CD1c-positive myeloid dendritic cell (primary cell): ENCODE measurements around the gene ZRANB1.

Source experiments
- DNase-seq: peaks from one replicate; pipeline ENCODE4 v3.0.0-alpha.2; 2016; ENCODE audit errors: extremely low spot score

ZRANB1 gene

DNA sequence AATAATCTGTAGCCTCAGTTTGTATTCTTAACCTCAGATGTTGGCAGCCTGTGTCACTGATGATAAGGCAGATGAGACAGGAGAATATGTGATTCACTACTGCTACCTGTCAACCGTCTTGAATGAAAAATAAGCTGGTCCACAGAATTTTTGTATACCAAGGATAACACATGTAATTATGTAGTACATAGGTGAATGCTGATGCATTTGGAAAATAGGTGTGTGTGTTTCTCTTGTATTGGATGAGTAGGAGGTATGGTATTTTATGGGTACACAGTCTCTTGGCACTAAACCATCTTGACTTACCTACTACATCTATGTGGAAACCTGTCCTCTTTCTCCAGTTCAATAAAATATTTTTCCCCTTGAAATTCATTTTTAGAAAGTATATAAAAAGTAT is 20.7 kb upstream of the ZRANB1 start:
- DNase-seq: no peak

DNA sequence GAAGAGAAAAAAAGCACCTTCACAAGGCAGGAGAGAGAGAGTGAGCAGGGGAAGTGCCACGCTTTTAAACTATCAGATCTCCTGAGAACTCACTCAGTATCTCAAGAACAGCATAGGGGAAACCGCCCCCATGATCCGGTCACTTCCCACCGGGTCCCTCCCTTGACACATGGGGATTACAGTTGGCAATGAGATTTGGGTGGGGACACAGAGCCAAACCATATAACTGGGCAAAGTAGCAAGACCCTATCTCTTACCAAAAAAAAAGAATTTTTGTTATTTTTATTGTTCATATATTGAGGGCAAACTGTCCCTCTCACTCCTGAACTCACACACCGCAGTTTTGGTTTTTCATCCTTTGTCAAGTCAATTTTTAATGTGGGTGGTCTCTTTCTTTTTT is 18.2 kb upstream of the ZRANB1 start:
- no peak for DNase-seq

DNA sequence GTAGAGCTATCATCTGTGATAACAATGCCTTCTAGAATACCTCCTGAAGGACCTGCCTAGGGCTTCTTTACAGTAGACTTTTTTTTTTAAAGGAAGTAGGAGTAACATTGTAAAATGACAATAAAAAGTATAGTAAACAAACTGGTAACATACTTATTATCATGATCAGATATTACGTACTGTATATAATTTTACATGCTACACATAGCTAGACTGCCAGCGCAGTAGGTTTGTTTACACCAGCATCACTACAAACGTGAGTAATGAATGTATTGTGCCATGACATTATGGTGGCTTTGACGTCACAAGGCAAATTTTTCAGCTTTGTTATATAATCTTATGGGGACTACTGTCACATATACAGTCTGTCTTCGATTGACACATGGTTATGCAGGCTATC is 15.4 kb upstream of the ZRANB1 start:
- no peak for DNase-seq

DNA sequence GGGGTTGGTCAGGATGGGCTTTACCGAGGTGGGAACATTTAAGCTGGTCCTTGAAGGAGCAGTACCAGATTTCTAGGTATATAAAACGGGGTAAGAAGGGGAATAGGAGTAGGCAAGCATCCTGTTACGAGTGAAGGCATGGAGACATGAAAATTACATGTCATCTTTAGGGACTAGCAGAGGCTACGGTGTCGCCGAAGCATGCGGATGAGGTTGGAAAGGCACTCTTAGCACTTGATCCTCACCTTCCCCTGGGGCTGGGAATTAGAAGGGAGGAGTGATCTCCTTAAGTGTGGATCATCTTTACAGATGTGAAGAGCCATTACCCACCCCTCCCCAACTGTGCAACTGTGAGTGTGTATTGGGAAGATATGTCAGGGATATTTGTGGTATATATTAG is 13.8 kb upstream of the ZRANB1 start:
- no peak for DNase-seq

DNA sequence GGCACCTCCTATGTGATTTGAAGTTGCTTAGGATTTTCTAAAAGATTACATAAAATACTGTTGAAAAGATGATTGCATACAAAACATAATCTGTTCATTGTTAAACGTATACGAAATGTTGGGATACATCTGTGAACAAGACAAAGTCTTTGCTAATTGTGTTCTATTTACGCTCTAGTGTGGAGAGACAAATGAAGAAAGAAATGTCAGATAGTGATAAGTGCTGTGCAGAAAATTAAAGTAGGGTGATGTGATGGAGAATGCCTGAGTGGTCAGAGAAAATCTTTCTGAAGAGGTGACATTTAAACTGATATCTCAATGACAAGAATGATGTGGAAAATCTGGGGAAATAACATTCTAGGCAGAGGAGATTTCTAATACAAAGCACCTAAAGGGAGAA is 13.4 kb upstream of the ZRANB1 start:
- no peak for DNase-seq

DNA sequence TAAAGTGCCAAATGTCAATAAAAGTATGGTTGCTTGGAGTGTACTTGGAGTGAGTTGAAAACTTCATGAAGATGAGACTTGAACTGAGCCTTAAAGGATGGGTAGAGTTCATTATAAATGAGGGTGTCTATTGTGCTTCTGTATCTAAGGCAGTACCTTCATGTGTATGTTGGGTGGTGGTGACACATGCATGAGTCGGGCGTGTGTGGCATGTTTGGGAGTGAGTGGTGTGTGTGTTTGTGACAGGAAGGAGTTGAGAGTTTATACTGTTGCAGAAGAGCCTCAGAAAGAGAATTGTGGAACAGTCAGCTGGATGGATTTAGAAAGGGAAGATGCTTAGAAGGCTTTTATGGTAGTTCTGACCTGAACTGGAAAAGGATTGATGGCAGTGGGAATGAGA is 6.0 kb upstream of the ZRANB1 start:
- no peak for DNase-seq

DNA sequence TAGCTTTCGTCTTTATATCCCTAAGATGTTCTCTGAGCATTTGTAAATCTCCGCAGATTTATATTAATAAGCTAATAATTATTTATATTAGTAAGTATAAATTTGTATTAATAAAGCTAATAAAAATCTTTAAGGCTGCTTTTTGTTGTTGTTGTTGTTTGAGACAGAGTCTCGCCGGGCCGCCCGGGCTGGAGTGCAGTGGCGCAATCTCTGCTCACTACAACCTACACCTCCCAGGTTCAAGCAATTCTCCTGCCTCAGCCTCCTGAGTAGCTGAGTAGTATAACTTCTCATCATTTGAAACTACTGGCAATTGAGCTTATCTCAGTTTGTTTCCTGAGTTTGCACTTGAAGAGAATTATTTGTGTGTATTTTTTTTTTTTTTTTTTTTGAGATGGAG is 5.1 kb upstream of the ZRANB1 start:
- DNase-seq: no peak

DNA sequence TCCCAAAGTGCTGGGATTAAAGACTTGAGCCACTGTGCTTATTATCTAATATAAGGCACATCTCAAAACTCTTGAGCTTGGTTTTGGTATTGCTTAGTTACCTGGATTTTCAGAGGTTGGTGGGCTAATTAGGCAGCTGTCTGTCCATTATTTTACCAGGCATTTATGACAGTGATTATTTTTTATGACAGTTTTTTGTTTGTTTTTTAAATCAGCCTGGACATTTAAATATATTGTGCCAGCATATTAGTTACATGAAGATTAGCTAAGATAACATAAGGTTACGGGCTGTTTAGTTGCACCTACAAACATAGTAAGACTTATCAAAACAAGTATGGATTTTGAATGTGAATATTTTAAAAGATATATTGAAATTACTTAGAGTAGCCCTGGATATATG is 2.6 kb upstream of the ZRANB1 start:
- DNase-seq: no peak

DNA sequence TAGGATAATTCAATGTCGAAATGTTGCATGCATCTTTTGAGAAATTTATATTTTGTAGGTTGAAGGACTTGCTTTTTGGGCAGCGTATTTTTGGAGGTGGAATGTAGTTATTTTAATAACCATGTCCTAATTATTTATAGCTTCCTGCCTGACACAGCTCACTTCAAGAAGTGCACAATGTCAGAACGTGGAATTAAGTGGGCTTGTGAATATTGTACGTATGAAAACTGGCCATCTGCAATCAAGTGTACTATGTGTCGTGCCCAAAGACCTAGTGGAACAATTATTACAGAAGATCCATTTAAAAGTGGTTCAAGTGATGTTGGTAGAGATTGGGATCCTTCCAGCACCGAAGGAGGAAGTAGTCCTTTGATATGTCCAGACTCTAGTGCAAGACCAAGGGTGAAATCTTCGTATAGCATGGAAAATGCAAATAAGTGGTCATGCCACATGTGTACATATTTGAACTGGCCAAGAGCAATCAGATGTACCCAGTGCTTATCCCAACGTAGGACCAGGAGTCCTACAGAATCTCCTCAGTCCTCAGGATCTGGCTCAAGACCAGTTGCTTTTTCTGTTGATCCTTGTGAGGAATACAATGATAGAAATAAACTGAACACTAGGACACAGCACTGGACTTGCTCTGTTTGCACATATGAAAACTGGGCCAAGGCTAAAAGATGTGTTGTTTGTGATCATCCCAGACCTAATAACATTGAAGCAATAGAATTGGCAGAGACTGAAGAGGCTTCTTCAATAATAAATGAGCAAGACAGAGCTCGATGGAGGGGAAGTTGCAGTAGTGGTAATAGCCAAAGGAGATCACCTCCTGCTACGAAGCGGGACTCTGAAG is 620 bp downstream of the ZRANB1 start:
- peak; percentile 7 for DNase-seq

DNA sequence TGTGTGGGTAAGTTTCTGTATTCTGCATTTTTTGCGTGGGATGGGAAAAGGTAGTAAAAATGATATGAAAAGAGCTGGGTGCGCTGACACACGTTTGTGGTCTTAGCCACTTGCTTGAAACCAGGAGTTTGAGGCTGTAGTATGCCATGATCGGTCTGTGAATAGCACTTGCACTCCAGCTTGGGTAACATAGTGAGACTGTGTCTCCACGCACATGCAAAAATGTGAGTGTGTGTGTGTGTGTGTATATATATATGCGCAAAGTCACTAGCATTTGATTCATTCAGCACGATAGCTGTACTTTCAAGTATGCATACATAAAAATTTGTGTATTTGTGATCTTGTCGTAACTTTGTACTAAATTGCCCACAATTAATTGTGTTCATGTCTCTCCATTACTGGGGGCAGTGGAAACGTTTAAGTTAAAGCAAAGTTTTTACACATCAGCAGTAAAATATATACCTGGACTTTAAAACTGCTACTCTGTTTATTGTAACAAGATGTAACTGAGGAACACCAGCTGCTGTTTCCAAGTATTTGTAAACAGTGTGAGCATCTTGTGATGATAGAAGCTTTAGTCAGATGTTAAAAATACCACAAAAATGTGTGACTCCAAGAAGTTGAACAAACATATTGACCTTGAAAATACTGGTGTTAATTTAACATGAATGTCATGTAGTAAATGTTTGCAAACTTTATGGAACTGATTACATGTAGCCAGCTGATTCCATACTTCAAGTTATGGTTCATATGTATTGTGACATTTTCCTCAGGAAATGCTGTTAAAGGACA is 1.6 kb downstream of the ZRANB1 start:
- DNase-seq: peak; percentile 45

DNA sequence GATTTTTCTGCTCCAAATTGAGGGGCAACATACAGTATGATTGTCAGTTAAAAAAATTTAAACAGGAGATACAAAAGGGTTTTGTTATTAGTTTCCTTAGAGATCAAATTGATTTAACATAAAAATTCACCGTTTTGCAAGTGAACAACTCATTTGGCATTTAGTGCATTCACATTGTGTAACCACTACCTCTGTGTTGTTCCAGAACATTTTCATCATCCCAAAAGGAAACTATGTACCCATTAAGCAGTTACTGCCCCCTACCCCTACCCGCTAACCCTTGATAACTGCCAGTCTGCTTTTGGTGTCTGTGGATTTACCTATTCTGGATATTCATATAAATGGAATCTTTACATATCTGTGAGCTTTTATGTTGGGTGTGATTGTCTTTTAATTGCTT is 3.1 kb downstream of the ZRANB1 start:
- DNase-seq: no peak

DNA sequence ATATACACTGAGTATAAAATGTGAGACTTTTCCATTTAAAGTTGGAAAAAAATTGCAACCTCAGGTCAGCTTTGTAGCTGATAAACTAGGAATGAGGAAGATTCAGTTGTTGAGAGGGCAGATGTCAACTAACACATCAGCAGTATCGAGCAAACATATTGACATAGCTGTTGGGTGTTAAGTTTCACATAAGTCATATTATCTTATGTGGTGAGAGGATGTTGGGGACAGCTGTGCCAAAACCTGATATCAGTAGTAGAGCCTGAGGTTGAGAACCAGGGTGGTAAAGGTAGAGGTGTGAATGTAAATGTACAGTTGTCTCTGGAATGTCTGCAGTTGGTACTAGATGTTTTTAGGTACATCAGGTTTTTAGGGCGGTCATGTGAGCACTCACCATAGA is 5.0 kb downstream of the ZRANB1 start:
- no peak for DNase-seq

DNA sequence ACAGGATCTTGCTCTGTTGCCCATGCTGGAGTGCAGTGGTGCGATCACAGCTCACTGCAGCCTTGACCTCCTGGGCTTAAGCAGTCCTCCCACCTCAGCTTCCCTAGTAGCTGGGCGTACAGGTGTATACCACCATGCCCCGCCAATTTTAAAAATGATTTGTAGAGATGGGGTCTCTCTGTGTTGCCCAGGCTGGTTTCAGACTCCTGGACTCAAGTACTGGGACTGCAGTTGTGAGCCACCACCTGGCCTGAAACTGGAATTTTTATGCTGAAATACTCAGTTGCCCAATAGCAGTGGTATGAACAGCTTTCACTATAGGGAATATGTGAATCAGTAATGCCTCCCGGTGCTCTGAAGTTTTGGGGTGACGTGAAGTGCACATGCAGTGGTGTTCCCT is 7.6 kb downstream of the ZRANB1 start:
- DNase-seq: no peak

DNA sequence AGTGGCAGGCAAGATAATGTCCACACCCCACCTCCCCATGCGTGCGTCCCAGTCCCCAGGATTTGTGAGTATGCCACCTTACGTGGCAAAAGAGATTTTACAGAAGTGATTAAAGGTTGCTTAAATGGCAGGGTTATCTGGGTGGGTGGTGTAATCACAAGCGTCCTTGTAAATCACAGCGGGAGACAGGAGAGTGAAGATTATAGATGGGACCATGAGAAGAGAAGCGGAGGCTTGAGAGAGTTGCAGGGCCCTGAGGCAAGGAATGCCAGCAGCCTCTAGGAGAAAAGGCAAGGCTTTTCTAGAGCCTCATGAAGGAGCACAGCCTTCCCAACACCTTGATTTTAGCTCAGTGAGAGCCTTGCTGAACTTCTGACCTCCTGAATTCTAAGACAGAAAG is 10.2 kb downstream of the ZRANB1 start:
- no peak for DNase-seq

DNA sequence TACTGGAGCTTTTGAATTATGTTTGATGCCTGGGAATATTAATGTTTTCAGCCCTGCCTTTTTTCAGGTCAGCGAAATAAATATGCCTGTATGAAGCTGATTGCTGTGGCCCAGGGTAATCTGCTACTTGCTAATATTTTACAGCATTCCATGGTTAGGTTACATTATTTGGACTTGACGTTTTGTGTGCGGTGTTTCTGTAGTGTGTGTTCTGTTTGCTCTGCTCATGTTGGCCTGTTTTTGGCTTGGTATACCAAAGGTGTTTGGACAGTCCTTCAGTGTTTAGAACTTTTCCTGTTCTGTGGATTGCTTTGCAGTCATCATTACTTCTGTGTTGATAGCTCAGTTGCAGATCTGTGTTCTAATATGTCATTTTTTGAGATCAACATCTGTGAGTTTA is 11.5 kb downstream of the ZRANB1 start:
- no peak for DNase-seq

DNA sequence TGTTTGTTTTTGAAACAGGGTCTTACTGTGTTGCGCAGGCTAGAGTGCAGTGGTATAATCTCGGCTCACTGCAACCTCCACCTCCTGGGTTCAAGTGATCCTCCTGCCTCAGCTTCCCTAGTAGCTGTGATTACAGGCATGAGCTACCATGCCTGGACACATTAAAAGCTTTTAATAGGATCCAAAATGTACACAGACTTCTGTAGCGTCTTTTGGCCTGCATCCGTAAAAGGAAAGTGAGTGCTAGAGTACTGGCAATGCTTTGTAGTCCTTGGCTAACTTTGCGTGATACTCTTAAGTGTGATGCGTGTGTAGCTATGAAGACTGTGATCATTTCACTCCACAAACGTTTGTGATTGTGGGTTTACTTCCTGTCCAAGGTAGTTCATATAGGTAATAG is 13.3 kb downstream of the ZRANB1 start:
- no peak for DNase-seq

DNA sequence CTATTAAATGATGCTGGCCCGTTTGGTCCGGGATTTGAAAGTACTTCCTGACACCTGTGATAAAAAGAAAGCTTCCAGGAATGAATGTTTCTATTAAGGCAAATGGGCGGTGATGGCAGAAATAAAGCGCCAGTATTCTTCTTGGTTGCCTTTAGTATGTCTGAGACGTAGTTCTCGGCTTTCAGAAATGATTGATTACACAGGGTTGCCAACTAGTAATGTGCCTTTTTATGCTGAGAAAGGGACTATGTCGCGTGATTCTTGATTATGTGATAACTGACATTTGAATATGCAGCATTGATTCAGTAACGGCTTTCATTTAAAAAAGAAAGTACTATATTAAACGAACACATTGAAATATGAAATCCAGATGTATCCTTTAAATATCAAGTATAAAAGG is 13.9 kb downstream of the ZRANB1 start:
- DNase-seq: no peak

DNA sequence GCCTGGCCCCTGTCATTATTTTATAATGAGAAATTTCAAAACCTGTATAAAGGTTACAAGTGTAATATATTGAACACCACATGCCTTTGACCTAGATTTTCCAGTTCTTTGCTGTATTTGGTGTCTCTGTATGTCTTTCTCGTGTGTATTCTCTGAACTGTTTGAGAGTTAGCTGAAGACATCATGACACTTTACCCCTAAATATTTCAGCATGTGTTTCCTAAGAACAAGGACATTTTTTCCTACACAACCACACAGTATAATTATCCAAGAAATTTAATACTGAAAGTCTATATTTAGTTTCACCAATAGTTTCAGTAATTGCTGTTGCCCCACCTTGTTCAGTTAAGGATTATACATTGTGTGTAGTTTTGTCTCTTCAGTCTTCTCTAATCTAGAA is 14.8 kb downstream of the ZRANB1 start:
- no peak for DNase-seq

DNA sequence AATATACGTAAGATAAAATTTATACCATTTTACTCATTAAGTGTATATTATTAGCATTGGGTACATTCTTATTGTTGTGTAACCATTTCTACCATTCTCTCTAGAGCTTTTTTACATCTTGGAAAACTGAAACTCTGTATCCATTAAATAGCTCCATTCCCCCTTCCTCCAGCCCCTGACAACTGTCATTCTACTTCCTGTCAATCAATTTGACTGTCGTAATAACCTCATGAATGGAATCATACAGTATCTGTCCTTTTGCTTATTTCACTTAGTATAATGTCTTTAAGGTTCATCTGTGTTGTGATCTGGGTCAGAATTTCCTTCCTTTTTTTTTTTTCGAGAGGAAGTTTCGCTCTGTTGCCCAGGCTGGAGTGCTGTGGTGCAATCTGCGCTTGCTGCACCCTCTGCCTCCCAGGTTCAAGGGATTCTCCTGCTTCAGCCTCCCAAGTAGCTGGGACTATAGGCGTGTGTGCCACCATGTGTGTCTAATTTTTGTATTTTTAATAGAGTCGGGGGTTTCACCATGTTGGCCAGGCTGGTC is 15.6 kb downstream of the ZRANB1 start:
- peak; percentile 45 for DNase-seq

DNA sequence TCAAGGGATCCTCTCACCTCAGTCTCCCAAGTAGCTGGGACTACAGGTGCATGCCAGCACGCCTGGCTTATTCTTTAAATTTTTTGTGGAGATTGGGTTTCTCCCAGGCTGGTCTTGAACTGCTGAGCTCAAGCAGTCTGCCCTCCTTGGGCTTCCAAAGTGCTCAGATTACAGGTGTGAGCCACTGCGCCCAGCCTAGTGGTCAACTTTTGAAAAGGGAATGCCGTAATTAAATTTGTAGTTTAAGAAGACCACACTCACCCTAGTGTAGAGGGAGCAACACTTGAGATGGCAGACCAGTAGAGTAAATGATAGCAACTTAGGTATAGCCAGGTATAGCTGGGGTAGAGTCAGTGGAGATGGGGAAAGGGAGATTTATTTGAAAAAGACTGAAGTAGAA is 17.6 kb downstream of the ZRANB1 start:
- no peak for DNase-seq

DNA sequence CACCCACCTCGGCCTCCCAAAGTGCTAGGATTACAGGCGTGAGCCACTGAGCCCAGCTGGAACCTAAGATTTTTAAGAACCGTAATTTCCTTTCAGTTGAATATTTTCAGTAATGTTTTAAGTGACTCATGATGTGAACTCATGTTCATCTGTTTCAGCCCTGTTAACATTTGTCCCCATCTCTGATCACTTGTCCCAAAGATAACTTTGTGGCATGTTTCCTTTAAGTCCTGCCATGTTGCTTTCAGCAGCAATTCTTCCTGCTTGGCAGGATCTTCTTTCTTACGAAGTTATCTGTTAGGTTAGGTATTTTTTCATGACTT is 19.3 kb downstream of the ZRANB1 start:
- DNase-seq: no peak

DNA sequence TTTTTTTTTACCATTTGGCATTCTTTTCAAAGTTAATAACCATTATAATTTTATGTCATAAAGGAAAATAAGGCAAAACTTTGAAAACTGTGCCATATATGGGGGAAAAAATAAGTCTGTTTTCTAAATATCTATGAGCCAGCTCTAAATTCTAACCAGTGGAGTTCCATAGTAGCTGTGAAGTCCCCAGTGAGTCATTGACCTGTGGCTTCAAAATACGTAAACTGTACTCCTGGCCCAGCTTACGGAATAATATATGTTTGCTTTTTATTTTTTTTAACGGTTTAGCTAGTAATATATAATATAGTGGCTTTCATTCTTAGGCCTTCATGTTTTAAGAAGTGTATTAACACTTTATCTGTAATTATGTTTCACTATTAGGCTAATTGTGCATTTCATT is 20.5 kb downstream of the ZRANB1 start:
- no peak for DNase-seq
